Measurements from ENCODE around the gene PKNOX2.

Gene PKNOX2

DNA sequence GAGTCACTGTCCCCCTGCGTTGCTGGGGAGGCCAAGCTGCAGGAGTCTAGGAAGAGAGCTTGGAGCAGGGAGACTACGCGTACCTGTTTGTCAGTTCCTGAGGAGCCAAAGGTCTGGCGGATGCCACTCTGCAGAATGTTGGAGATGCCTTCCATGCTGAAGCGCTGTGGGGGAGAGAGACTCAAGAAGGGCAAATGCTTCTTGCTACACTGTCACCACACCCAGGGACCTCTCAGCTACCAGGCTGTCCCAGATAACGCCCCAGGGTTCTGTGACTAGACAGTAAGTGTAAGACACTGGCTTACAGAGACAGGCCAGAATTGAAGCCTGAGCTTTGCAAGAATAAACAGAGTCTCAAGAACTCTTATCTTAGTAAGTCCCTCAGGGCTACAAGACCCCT is 289.5 kb downstream of the PKNOX2 start:
- no peak for DNase-seq

- no peak for DNase-seq
Observed at GRCh38 chr11:125455851-125456250, 291.3 kb downstream of the PKNOX2 start.

DNA sequence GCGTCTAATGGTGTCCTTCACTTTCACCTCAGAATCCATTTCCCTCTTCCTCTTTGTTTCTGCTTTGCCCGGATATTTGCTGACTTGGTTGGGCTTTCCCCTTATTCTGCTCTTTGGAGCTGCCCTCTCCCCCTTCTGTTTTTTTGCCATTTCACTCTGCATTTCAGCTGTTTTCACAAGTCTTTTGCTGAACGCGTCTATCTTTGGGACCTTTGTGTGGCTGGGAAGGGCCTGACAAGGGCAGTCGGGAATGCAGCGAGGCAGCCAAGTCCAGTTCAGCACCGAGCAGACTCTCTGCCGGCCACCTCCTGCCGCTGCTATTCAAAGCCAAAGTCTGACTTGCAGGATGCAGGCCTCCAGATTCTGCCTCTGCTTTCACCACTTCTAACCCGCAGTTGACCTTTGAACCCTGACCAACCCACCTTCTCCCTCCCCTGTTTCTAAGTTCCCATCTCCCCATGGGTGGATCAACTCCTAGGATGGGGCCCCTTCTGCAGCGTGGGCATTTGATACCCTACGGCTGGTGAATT is 293.3 kb downstream of the PKNOX2 start:
- DNase-seq, result no peak

DNA sequence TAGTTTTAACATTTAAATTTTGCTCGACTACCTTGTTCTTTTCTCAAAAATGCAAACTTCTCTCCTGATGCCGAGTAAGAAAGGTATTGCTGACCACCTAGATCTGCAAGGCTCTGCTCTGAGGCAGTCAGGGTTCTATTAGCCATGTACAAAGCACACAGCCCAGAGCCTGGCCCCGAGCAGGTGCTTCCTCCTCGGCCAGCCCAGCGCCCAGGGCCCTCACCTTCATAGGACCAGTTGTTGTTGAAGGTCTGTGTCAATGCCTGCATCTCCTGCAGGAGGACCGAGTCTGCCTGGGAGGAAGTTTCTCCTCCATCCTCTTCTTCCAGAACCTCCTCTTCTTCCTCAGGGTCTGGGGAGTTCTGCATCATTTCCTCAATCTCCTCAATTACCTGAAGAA is 295.7 kb downstream of the PKNOX2 start:
- DNase-seq, result no peak

DNA sequence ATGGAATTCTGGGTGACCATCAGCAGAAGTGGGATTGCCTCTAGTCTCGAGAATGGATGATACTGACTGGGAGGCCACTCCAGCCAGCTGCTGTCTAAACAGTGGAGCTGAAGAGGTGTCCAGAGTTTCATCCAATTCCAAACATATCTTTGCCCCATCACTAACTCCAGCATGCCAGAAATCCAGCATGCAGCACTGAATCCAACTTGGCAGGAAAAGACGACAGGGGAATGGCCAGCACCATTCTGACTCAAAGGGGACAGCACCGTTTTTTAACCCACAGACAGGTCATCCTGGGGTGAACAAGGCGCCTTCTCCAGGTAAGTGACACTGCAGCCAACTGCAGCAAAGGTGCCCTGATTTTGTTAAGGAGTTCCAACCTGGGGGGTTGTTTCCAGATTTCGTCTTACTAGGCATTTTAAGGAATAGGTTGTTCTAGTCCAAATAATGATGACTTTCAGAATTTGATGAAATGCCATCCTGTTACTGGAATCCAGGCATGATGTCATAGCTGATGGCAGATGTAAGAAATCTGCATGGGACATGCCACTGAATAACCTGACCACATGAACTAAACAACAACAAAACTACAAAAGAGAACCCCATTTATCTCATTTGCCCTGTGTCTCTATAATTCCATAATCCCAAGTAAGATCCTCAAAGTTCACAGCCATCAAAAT is 299.2 kb downstream of the PKNOX2 start:
- DNase-seq, result no peak

GRCh38 chr11:125464270-125464662 is 299.7 kb downstream of the PKNOX2 start:
- no peak for DNase-seq

DNA sequence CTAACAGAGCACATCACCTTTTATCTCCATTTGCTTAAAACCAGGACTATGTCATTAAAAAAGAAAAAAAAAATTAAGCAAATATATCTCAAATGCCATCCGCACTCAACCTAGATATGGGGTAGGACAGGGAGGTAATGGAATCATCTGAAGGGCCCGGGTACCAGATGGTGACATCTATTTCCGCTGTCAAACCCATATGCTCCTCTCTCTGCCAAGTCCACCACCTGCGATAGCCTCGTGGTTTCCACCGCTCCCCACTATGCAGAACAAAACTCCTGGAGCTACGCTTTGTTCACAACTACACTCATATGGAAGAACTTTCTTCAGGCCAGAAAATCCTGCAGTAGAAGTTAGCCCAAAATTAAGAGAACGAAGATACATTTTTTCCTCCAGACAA is 300.1 kb downstream of the PKNOX2 start:
- DNase-seq, result no peak

DNA sequence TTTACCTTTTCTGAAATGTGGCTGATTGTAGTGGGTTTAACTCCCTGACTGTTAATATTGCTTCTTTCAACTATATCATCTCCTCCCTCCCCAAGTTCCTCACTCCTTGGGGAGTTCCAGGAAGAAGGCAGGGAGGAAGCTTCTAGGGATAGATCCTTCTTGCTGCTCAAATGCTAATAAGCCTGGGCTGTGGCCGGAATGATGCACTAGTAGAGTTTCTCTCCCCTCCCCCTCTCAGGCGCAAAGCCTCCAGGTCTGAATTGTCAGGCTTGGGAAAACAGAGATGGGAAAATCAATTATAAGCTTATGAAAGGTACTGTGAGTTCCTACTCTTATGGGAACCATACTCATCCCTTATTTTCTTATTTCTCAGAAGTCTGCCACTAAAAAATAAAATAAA is 300.7 kb downstream of the PKNOX2 start:
- no peak for DNase-seq

DNA sequence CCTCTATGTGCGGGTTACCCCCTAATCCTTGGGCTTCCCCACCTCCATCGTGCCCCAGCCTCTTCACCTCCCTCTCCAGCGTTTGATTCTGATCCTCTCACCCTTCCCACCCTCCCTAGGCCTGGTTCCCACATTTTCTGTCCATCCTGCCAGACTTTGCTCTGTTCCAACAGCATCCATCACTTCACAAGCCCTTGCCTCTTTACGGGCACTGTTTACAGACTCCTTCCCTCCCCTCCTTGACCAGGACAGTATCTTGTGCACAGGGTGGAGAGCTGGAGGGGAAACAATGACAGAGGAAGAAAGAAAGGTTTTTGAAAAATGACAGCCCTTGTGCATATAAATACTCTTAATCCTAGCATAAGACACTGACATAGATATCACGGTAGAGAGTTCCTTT is 301.1 kb downstream of the PKNOX2 start:
- DNase-seq, result no peak

DNA sequence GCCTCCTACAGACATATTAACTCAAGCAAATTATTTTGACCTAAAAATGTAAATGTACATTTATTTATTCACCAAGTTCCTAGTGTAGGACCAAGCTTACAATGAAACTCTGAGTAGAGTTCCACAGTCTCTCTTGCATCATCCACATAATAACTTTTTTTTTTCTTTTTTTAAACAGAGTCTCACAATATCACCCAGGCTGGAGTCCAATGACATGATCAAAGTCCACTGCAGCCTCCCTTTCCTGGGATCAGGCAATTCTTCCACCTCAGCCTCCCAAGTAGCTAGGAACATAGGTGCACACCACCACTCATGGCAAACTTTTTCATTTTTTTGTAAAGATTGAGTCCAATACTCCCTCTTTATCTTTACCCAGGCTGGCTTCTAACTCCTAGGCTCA is 303.5 kb downstream of the PKNOX2 start:
- no peak for DNase-seq

DNA sequence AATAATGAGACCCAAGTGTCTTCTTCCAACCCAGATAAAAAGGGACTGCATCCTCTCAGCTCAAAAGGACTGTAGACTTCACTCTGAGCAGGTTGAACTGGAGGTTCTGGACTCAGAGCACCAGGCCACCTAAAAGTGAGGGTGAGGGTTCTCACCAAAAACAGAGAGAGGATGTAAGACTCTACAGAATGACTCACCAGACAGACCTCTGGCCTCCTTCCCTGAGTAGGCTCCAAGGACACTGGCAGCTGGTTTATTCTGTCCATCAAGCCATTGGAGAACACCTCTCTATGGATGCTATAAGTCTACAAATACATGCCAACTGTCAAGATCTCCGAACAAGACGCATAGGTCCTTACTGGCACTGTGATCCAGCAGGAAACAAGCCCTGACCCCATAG is 304.3 kb downstream of the PKNOX2 start:
- DNase-seq, result no peak

- no peak for DNase-seq
Observed at GRCh38 chr11:125470355-125470754, 305.8 kb downstream of the PKNOX2 start.

DNA sequence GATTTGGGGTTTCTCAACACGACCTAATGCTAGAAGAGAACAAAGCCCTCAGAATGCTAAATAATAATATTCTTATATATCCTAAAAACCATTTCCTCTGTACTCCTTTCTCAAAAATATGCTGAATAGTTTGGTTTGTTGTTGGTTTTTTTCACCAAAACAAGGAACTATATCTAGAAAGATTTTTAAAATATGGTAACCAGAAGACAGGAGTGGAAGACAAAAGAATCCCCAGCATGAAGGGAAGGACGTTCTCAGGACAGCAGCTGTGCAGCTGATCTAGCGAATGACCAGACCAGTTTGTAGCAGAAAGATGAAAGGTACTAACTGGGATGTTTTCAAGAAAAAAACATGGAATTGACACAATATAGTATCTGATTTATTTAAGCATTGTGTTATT is 312.2 kb downstream of the PKNOX2 start:
- DNase-seq, result no peak

DNA sequence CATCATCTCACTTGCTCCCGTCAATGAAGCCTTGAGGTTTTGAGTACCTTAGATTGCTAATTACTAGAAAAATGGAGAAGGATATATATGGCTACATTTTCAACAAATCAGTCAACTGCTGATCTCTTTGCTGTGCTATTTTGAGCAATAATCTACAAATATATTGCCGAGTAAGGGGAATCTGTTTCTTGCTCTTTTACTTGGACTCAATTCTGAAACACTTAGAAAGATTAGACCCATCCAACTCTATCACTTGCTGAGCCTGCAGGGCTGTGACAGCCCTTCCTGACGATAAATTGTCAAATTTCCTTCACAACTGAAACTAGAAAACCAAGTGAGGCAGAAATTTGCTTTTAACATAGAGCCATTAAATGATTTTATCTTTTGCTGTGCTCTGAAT is 314.6 kb downstream of the PKNOX2 start:
- no peak for DNase-seq

GRCh38 chr11:125481531-125481930 is 317.0 kb downstream of the PKNOX2 start:
- DNase-seq, result no peak

Data from EL (cell line).